Esophagus squamous epithelium (tissue), 4 donors: ENCODE measurements around the gene SLC12A7.

ENCODE experiments used
- POLR2A ChIP-seq, 4 donors: fragments of 450-650 bp; IDR thresholded peaks; one replicate each; pipeline ENCODE4 v1.6.1; 2017; ENCODE audit warnings: antibody characterized with exemption in 4 of 4, mild to moderate bottlenecking in 4 of 4, moderate library complexity in 3 of 4
- TF ChIP-seq, protein P1 (sequence below), 6 experiments: fragments of 450-650 bp in 4 of 6; fragments of 200-600 bp in 2 of 6; sonication (generic) in 2 of 6; IDR thresholded peaks; one replicate each; pipeline ENCODE4 v1.5.1; 2016 to 2019; ENCODE audit warnings: antibody characterized with exemption in 6 of 6, mild to moderate bottlenecking in 4 of 6, moderate library complexity in 4 of 6

DNA sequence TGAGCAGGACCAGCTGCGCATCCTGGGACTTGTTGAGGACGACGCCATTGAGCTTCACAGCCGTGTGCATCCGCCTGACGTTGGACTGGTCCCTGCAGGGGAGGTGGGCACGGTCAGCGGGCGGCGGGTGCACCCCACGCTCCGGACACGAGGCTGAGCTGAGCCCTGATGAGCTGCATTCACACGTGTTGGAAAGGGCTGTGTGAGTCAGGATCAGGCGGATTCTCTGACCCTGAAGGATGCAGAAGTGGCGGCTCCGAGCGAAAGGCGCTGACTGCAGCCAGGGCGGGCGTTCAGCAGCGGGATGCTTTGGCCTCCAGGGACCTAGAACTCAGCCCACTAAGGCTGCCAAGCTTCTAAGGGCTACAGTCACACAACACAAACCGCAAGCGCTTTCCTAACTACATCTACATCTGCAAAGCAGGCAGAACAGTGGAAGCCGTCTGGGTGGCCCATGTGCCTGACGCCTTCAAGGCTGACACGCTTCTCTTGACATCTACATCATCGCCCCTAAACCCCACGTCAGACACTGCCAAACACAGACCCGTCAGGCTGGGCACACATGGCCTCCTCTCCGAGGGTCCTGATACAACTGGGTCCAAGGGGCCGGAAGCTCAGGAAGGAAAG lies 58.4 kb downstream of the SLC12A7 start:
- no peak for TF ChIP-seq POLR2A (IDR thresholded peaks at IDR 0.05)
- TF ChIP-seq, protein P1, sequence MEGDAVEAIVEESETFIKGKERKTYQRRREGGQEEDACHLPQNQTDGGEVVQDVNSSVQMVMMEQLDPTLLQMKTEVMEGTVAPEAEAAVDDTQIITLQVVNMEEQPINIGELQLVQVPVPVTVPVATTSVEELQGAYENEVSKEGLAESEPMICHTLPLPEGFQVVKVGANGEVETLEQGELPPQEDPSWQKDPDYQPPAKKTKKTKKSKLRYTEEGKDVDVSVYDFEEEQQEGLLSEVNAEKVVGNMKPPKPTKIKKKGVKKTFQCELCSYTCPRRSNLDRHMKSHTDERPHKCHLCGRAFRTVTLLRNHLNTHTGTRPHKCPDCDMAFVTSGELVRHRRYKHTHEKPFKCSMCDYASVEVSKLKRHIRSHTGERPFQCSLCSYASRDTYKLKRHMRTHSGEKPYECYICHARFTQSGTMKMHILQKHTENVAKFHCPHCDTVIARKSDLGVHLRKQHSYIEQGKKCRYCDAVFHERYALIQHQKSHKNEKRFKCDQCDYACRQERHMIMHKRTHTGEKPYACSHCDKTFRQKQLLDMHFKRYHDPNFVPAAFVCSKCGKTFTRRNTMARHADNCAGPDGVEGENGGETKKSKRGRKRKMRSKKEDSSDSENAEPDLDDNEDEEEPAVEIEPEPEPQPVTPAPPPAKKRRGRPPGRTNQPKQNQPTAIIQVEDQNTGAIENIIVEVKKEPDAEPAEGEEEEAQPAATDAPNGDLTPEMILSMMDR (IDR thresholded peaks at IDR 0.05): no peak
